Lung (tissue), 12 donors: ENCODE results near the gene PRXL2B. TPM values are rescaled to one million over a fixed set of nuclear protein-coding genes. Genes with fewer than 3 reads are reported as not detected.

Source experiments
- ATAC-seq: fragments of 200-7000 bp; cut with Tn5 transposase; one replicate; pipeline ENCODE4 v1.9.1; 2020; ENCODE audit warnings: moderate number of reproducible peaks; ENCODE audit not compliant: insufficient read depth, low FRiP score
- DNase-seq, 3 donors: peaks; one replicate each; pipeline ENCODE4 v3.0.0-alpha.2; 2013 to 2017
- H3K27ac ChIP-seq, 2 donors: one replicate each; pipeline ENCODE4 v1.5.1; 2013; ENCODE audit warnings: mild to moderate bottlenecking in 2 of 2, moderate library complexity in 2 of 2, control low read depth in 1 of 2, inconsistent platforms in 1 of 2, low read depth in 1 of 2, low read length in 1 of 2
- H3K27me3 ChIP-seq, 3 donors: one replicate each; pipeline ENCODE4 v1.5.1; 2013; ENCODE audit warnings: low read length in 2 of 3; ENCODE audit not compliant: control insufficient read depth in 3 of 3, insufficient read depth in 3 of 3
- H3K36me3 ChIP-seq, 4 donors: one replicate each; pipeline ENCODE4 v1.5.1; 2013; ENCODE audit warnings: low read length in 4 of 4, mild to moderate bottlenecking in 1 of 4, moderate library complexity in 1 of 4; ENCODE audit not compliant: control insufficient read depth in 4 of 4, insufficient read depth in 4 of 4
- H3K4me1 ChIP-seq, 5 donors: one replicate each; pipeline ENCODE4 v1.5.1; 2013; ENCODE audit warnings: low read length in 5 of 5, mild to moderate bottlenecking in 2 of 5, moderate library complexity in 1 of 5; ENCODE audit not compliant: control insufficient read depth in 5 of 5, insufficient read depth in 5 of 5
- H3K4me3 ChIP-seq: one replicate; pipeline ENCODE4 v1.5.1; 2013; ENCODE audit warnings: mild to moderate bottlenecking, control low read depth, moderate library complexity
- H3K9ac ChIP-seq, 2 donors: one replicate each; pipeline ENCODE4 v1.5.1; 2013; ENCODE audit warnings: low read length in 2 of 2, control low read depth in 1 of 2; ENCODE audit not compliant: insufficient read depth in 1 of 2
- H3K9me3 ChIP-seq, 4 donors: one replicate each; pipeline ENCODE4 v1.5.1; 2013; ENCODE audit warnings: low read length in 3 of 4, mild to moderate bottlenecking in 1 of 4, moderate library complexity in 1 of 4; ENCODE audit not compliant: control insufficient read depth in 4 of 4, insufficient read depth in 3 of 4
- CTCF ChIP-seq: IDR thresholded peaks from 2 replicates; pipeline ENCODE4 v1.5.1; 2012; ENCODE audit warnings: mild to moderate bottlenecking; ENCODE audit errors: control extremely low read depth, extremely low read depth
- WGBS, 2 donors: extraction: QIAGEN DNeasy Blood & Tissue Kit; methylation state at CpG; one replicate each; pipeline ENCODE4 v1.1.7; 2013; 5-methylcytosine and 5-hydroxymethylcytosine counted together
- polyA plus RNA-seq, 2 donors: library from polyadenylated mRNA; stranded (reverse); fragments of 200-250 nt; gene quantifications; one replicate each; pipeline ENCODE4 v1.2.1, GENCODE V29; 2013
- total RNA-seq, 2 donors: library from RNA; depleted of rRNA in 1 of 2; stranded (reverse); fragments of >200 nt in 1 of 2; gene quantifications; one replicate each; pipeline ENCODE4 v1.2.1, GENCODE V29; 2014 to 2021
- donor health status: control.
- donor health status: control.
- donor health status: Bipolar disorder and iron deficiency.
- donor health status: healthy.
- donor health status: DM: yes; HTN: yes; CAD: no.

The PRXL2B gene
- total and polyA plus RNA-seq, 4 donors, result 17.8 to 39.8 (median 27.0) TPM

GRCh38 chr1:2614145-2614544, 27.6 kb downstream of the PRXL2B start:
- 92 to 96% methylated on average over 2 of the region's 2 CpGs for WGBS, 2 donors
- TF ChIP-seq CTCF, result no peak
- peaks cover 0 to 16% (median 4%) of the 10 kb centered on the region in 4 donors for H3K9me3 ChIP-seq

DNA sequence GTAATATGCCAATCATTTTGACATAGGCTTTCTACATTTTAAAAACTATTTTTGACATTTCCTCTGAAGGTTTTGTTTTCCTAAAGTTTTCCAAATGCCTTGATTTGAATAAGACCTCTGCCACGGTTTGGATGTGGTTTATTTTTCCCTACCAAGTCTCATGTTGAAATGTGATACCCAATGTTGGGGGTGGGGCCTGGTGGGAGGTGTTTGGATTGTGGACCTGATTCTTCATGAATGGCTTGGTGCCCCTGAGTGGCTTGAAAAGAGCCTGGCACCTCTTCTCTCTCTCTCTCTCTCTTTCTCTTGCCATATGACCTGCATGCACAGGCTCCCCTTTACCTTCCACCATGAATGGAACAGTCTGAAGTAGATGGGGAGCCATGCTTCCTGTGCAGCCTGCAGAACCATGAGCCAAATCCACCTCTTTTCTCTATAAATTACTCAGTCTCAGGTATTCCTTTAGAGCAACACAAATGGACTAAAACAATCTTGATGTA, 31.4 kb downstream of the PRXL2B start:
- no peak overlapping the region for H3K27ac ChIP-seq
- no peaks in the 10 kb centered on the region for H3K36me3 ChIP-seq
- no peaks in the 10 kb centered on the region for H3K27me3 ChIP-seq
- H3K9ac ChIP-seq, result no peak overlapping the region
- DNase-seq (peak in 1 of 3 donors; percentile 37), ATAC-seq (no peak)
- peaks cover 0 to 2% (median 0%) of the 10 kb centered on the region in 5 donors for H3K4me1 ChIP-seq
- no peak for TF ChIP-seq CTCF
- 5 to 9% methylated on average over 1 of the region's 1 CpG for WGBS, 2 donors
- peaks cover 0 to 17% (median 4%) of the 10 kb centered on the region in 4 donors for H3K9me3 ChIP-seq
- H3K4me3 ChIP-seq, result no peak overlapping the region

More at GRCh38 chr1:2614145-2614544, 27.6 kb downstream of the PRXL2B start:
- ATAC-seq (no peak), DNase-seq (no peak)
- peaks cover 0 to 16% (median 4%) of the 10 kb centered on the region in 5 donors for H3K4me1 ChIP-seq
- no peaks in the 10 kb centered on the region for H3K36me3 ChIP-seq
- H3K27ac ChIP-seq, result no peak overlapping the region
- no peaks in the 10 kb centered on the region for H3K27me3 ChIP-seq
- no peak overlapping the region for H3K9ac ChIP-seq
- H3K4me3 ChIP-seq, result no peak overlapping the region

DNA sequence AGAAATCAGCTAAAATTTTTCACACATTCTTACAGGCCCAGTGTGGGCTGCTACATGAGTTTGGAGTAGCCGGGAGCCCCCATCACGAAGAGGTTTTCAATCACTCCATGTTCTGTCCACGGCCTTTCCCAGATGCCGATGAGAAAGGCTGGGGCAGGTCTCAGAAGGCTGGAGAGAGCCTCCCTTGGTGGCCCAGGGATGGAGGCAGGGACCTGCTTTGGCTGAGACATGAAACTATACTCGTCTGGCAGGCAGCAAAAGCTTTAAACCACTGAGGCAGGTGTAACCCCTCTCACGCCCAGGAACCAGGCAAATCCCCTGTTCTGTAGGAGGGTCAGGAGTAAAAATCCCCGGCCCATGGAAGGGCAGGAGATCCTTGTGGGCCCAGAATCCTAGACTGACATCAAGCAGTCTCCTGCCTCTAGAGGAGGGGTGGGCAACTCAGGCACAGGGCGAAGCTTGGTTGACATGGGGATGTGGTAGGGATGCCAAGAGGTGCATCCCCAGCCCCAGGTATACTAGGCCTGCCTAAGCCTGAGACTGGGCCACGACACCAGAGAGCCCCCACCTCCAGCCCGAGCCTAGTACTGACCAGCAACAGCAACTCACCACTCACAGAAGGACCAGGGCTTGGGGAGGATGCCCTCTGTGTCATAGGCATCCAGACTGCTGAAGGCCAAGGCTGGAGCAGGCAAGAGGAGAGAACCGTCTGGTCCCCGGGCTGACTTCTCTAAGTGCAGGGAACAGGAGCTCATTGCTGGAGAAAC, 37.2 kb downstream of the PRXL2B start:
- Histone ChIP-seq H3K9me3 (peaks cover 0 to 9% (median 0%) of the 10 kb centered on the region in 4 donors), H3K27ac (no peak overlapping the region), H3K4me3 (no peak overlapping the region), H3K4me1 (peaks cover 0 to 4% (median 0%) of the 10 kb centered on the region in 5 donors), H3K36me3 (no peaks in the 10 kb centered on the region), H3K9ac (no peak overlapping the region), H3K27me3 (peaks cover 0 to 28% (median 23%) of the 10 kb centered on the region in 3 donors)
- no peak for DNase-seq
- no peak for ATAC-seq
- 80% methylated on average over 12 of the region's 12 CpGs for WGBS, 2 donors
- no peak for TF ChIP-seq CTCF
